H9 (cell line): ENCODE measurements around the gene ZNF814. TPM values are rescaled to one million over a fixed set of nuclear protein-coding genes. Genes with fewer than 3 reads are reported as not detected.

Experiments
- DNase-seq: peaks from one replicate; pipeline ENCODE4 v3.0.0-alpha.2; 2017
- H2AFZ ChIP-seq: one replicate; pipeline ENCODE4 v1.6.1; 2013; ENCODE audit warnings: mild to moderate bottlenecking, low read length, control low read depth, moderate library complexity
- H2AK5ac ChIP-seq: 2 replicates; pipeline ENCODE4 v1.6.1; 2013; ENCODE audit warnings: low read length, control low read depth, mixed read lengths; ENCODE audit not compliant: insufficient read length
- H2BK120ac ChIP-seq: one replicate; pipeline ENCODE4 v1.6.1; 2013; ENCODE audit warnings: low read depth, mild to moderate bottlenecking, low read length, control low read depth, inconsistent platforms; ENCODE audit not compliant: poor library complexity, severe bottlenecking
- H2BK12ac ChIP-seq: 2 replicates; pipeline ENCODE4 v1.6.1; 2013; ENCODE audit warnings: low read length, control low read depth, mixed read lengths, low read depth; ENCODE audit not compliant: insufficient read length
- H2BK15ac ChIP-seq: 2 replicates; pipeline ENCODE4 v1.6.1; 2013; ENCODE audit warnings: low read depth, low read length, control low read depth
- H2BK20ac ChIP-seq: one replicate; pipeline ENCODE4 v1.6.1; 2013; ENCODE audit warnings: low read depth, mild to moderate bottlenecking, low read length, control low read depth, inconsistent platforms; ENCODE audit not compliant: poor library complexity, severe bottlenecking
- H2BK5ac ChIP-seq: 2 replicates; pipeline ENCODE4 v1.6.1; 2013; ENCODE audit warnings: low read length, control low read depth, mixed read lengths; ENCODE audit not compliant: insufficient read length
- H3K14ac ChIP-seq: 2 replicates; pipeline ENCODE4 v1.6.1; 2013; ENCODE audit warnings: low read length, control low read depth; ENCODE audit not compliant: insufficient read depth
- H3K18ac ChIP-seq: 2 replicates; pipeline ENCODE4 v1.6.1; 2013; ENCODE audit warnings: low read depth, mild to moderate bottlenecking, mixed read lengths, low read length, control low read depth; ENCODE audit not compliant: insufficient read length
- H3K23ac ChIP-seq: 2 replicates; pipeline ENCODE4 v1.6.1; 2013; ENCODE audit warnings: low read length, control low read depth, mixed read lengths, low read depth; ENCODE audit not compliant: insufficient read length
- H3K23me2 ChIP-seq: 2 replicates; pipeline ENCODE4 v1.6.1; 2013; ENCODE audit warnings: low read depth, mild to moderate bottlenecking, mixed read lengths, low read length, control low read depth; ENCODE audit not compliant: insufficient read length, poor library complexity, severe bottlenecking
- H3K27ac ChIP-seq: 2 replicates; pipeline ENCODE4 v1.5.1; 2013; ENCODE audit warnings: low read length, control low read depth, mixed read lengths, low read depth; ENCODE audit not compliant: insufficient read length
- H3K27me3 ChIP-seq: 2 replicates; pipeline ENCODE4 v1.6.1; 2013; ENCODE audit warnings: low read length, control low read depth, inconsistent platforms; ENCODE audit not compliant: insufficient read depth
- H3K4ac ChIP-seq: 2 replicates; pipeline ENCODE4 v1.6.1; 2013; ENCODE audit warnings: low read depth, mild to moderate bottlenecking, control low read depth, inconsistent platforms, low read length, moderate library complexity
- H3K4me1 ChIP-seq: 2 replicates; pipeline ENCODE4 v1.6.1; 2013; ENCODE audit warnings: low read length, control low read depth, inconsistent platforms; ENCODE audit not compliant: insufficient read depth
- H3K4me2 ChIP-seq: 2 replicates; pipeline ENCODE4 v1.6.1; 2013; ENCODE audit warnings: low read length, control low read depth, mixed read lengths; ENCODE audit not compliant: insufficient read length, insufficient read depth
- H3K56ac ChIP-seq: 2 replicates; pipeline ENCODE4 v1.6.1; 2013; ENCODE audit warnings: low read depth, mild to moderate bottlenecking, mixed read lengths, low read length, control low read depth; ENCODE audit not compliant: insufficient read length
- H3K79me1 ChIP-seq: 2 replicates; pipeline ENCODE4 v1.6.1; 2013; ENCODE audit warnings: low read depth, mild to moderate bottlenecking, moderate library complexity, low read length, control low read depth, inconsistent platforms; ENCODE audit not compliant: insufficient read depth, poor library complexity, severe bottlenecking
- H3K79me2 ChIP-seq: 2 replicates; pipeline ENCODE4 v1.6.1; 2013; ENCODE audit warnings: low read length, control low read depth, inconsistent platforms; ENCODE audit not compliant: insufficient read depth
- H3K9ac ChIP-seq: 2 replicates; pipeline ENCODE4 v1.6.1; 2013; ENCODE audit warnings: low read length, control low read depth, mixed read lengths; ENCODE audit not compliant: insufficient read length; ENCODE audit errors: extremely low read depth
- H3K9me3 ChIP-seq: one replicate; pipeline ENCODE4 v1.6.1; 2013; ENCODE audit warnings: low read depth, low read length, inconsistent platforms; ENCODE audit not compliant: control insufficient read depth
- H3T11ph ChIP-seq: one replicate; pipeline ENCODE4 v1.6.1; 2013; ENCODE audit warnings: mild to moderate bottlenecking, low read length, control low read depth, inconsistent platforms
- H4K20me1 ChIP-seq: one replicate; pipeline ENCODE4 v1.6.1; 2013; ENCODE audit not compliant: control insufficient read depth, insufficient read length, insufficient read depth
- H4K5ac ChIP-seq: 2 replicates; pipeline ENCODE4 v1.6.1; 2013; ENCODE audit warnings: low read depth, mild to moderate bottlenecking, mixed read lengths, low read length, control low read depth; ENCODE audit not compliant: insufficient read length
- H4K8ac ChIP-seq: replicated peaks from 2 replicates; pipeline ENCODE4 v1.6.1; 2013; ENCODE audit warnings: low read length, control low read depth, mixed read lengths, low read depth; ENCODE audit not compliant: insufficient read length
- H4K91ac ChIP-seq: 2 replicates; pipeline ENCODE4 v1.6.1; 2013; ENCODE audit warnings: low read depth, mild to moderate bottlenecking, moderate library complexity, mixed read lengths, low read length, control low read depth; ENCODE audit not compliant: insufficient read length
- H3K27ac Mint-ChIP-seq, 3 experiments: 2 replicates in 2 of 3; 3 replicates in 1 of 3; pipeline ENCODE4 v1.8.0; 2020 to 2021; ENCODE audit warnings: mixed read lengths in 3 of 3, mild to moderate bottlenecking in 1 of 3, moderate library complexity in 1 of 3
- H3K27me3 Mint-ChIP-seq: 2 replicates; pipeline ENCODE4 v1.8.0; 2021; ENCODE audit warnings: low read depth, mild to moderate bottlenecking, moderate library complexity, mixed read lengths
- H3K36me3 Mint-ChIP-seq, 3 experiments: 2 replicates in 2 of 3; 3 replicates in 1 of 3; pipeline ENCODE4 v1.8.0; 2020 to 2021; ENCODE audit warnings: low read depth in 3 of 3, mixed read lengths in 3 of 3; ENCODE audit not compliant: insufficient read depth in 1 of 3
- H3K4me1 Mint-ChIP-seq, 2 experiments: 2 replicates each; pipeline ENCODE4 v1.8.0; 2020; ENCODE audit warnings: mixed read lengths in 2 of 2
- H3K4me3 Mint-ChIP-seq, 2 experiments: 2 replicates in 1 of 2; 3 replicates in 1 of 2; pipeline ENCODE4 v1.8.0; 2020 to 2021; ENCODE audit warnings: mild to moderate bottlenecking in 2 of 2, mixed read lengths in 2 of 2, moderate library complexity in 1 of 2
- H3K9me3 Mint-ChIP-seq, 2 experiments: 2 replicates in 1 of 2; 3 replicates in 1 of 2; pipeline ENCODE4 v1.8.0; 2020; ENCODE audit warnings: mild to moderate bottlenecking in 2 of 2, mixed read lengths in 2 of 2, moderate library complexity in 1 of 2
- CTCF ChIP-seq: fragments of 200-600 bp; sonication (generic); conservative IDR thresholded peaks from 3 replicates; pipeline ENCODE4 v1.8.0; 2021; ENCODE audit warnings: antibody characterized with exemption, mild to moderate bottlenecking
- WGBS: extraction: QIAGEN DNeasy Blood & Tissue Kit; methylation state at CpG from one replicate; pipeline ENCODE4 v1.1.7; 2013; ENCODE audit warnings: missing lambda C conversion rate, low lambda C conversion rate, mixed read lengths; ENCODE audit not compliant: insufficient read length; ENCODE audit errors: extremely low coverage; 5-methylcytosine and 5-hydroxymethylcytosine counted together
- total RNA-seq: library from RNA; stranded (reverse); gene quantifications from 2 replicates; pipeline ENCODE4 v1.2.1, GENCODE V29; 2021

Gene ZNF814
- total RNA-seq, 1 experiment from 2014 or later, result 103 TPM

GRCh38 chr19:57829316-57829715, 59.5 kb downstream of the ZNF814 start:
- peak overlapping the region; percentile 78 to 99 (median 85) for H3K27ac Mint-ChIP-seq

More at GRCh38 chr19:57829316-57829715, 59.5 kb downstream of the ZNF814 start:
- no peak overlapping the region for H2AFZ ChIP-seq
- no peak for DNase-seq
- no peak overlapping the region for H4K5ac ChIP-seq
- Mint-ChIP-seq H3K9me3 (no peaks in the 10 kb centered on the region), H3K4me3 (peak overlapping the region in 1 of 2 experiments; percentile 97; a peak in 2 of 5 replicates), H3K27me3 (no peaks in the 10 kb centered on the region), H3K4me1 (peaks cover 24 to 26% of the 10 kb centered on the region in 2 experiments), H3K36me3 (peaks cover 28 to 52% (median 34%) of the 10 kb centered on the region in 3 experiments)
- WGBS, result no CpG with 5 or more reads among the region's 5 CpGs
- peaks cover 31% of the 10 kb centered on the region for H3K79me2 ChIP-seq
- no peaks in the 10 kb centered on the region for H4K20me1 ChIP-seq
- no peak overlapping the region for H3K56ac ChIP-seq
- H3K18ac ChIP-seq, result no peak overlapping the region
- H2AK5ac ChIP-seq, result no peak overlapping the region
- TF ChIP-seq CTCF, result no peak
- no peak overlapping the region for H2BK12ac ChIP-seq
- H3K14ac ChIP-seq, result no peak overlapping the region
- H3K23me2 ChIP-seq, result no peaks in the 10 kb centered on the region
- no peak overlapping the region for H2BK15ac ChIP-seq
- H4K91ac ChIP-seq, result no peak overlapping the region
- no peaks in the 10 kb centered on the region; the same call in 1 of the 2 replicates for H3K4me1 ChIP-seq
- no peak overlapping the region for H3K4ac ChIP-seq
- H2BK120ac ChIP-seq, result no peak overlapping the region
- no peaks in the 10 kb centered on the region for H3K27me3 ChIP-seq
- H2BK5ac ChIP-seq, result no peak overlapping the region
- H3K79me1 ChIP-seq, result peaks cover 7% of the 10 kb centered on the region
- no peaks in the 10 kb centered on the region for H3K9me3 ChIP-seq
- H3K9ac ChIP-seq, result no peak overlapping the region
- H3K27ac ChIP-seq, result peak overlapping the region; percentile 60
- H3T11ph ChIP-seq, result no peak overlapping the region
- H2BK20ac ChIP-seq, result no peak overlapping the region
- no peak overlapping the region for H4K8ac ChIP-seq
- H3K23ac ChIP-seq, result no peak overlapping the region
- peak overlapping the region; percentile 1 for H3K4me2 ChIP-seq
